ENCODE measurements around the gene RFESD.

Gene RFESD

DNA sequence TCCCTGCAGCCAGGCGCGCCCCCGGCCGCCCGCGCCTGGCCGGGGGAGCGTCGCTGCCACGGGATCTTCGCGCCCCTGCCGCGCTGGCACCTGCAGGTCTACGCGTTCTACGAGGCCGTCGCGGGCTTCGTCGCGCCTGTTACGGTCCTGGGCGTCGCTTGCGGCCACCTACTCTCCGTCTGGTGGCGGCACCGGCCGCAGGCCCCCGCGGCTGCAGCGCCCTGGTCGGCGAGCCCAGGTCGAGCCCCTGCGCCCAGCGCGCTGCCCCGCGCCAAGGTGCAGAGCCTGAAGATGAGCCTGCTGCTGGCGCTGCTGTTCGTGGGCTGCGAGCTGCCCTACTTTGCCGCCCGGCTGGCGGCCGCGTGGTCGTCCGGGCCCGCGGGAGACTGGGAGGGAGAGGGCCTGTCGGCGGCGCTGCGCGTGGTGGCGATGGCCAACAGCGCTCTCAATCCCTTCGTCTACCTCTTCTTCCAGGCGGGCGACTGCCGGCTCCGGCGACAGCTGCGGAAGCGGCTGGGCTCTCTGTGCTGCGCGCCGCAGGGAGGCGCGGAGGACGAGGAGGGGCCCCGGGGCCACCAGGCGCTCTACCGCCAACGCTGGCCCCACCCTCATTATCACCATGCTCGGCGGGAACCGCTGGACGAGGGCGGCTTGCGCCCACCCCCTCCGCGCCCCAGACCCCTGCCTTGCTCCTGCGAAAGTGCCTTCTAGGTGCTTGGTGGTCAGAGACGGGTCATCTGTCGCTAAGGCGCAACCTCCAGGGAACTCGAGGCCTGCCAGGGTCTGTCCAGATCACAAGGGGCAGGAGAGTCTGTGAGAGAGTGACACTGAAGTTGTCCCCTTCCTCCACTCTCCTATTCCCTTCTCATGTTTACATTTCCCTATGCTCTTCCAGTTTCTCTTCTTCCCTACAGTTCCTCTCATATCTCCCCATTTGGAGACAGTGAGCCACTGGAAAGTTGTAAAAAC is 25.4 kb upstream of the RFESD start:
- DNase-seq (ENCODE audit: low spot score) = peak; percentile 71
- TF ChIP-seq, protein P1, sequence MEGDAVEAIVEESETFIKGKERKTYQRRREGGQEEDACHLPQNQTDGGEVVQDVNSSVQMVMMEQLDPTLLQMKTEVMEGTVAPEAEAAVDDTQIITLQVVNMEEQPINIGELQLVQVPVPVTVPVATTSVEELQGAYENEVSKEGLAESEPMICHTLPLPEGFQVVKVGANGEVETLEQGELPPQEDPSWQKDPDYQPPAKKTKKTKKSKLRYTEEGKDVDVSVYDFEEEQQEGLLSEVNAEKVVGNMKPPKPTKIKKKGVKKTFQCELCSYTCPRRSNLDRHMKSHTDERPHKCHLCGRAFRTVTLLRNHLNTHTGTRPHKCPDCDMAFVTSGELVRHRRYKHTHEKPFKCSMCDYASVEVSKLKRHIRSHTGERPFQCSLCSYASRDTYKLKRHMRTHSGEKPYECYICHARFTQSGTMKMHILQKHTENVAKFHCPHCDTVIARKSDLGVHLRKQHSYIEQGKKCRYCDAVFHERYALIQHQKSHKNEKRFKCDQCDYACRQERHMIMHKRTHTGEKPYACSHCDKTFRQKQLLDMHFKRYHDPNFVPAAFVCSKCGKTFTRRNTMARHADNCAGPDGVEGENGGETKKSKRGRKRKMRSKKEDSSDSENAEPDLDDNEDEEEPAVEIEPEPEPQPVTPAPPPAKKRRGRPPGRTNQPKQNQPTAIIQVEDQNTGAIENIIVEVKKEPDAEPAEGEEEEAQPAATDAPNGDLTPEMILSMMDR (IDR thresholded peaks at IDR 0.05; ENCODE audit: extremely low read depth, missing control alignments) = no peak

DNA sequence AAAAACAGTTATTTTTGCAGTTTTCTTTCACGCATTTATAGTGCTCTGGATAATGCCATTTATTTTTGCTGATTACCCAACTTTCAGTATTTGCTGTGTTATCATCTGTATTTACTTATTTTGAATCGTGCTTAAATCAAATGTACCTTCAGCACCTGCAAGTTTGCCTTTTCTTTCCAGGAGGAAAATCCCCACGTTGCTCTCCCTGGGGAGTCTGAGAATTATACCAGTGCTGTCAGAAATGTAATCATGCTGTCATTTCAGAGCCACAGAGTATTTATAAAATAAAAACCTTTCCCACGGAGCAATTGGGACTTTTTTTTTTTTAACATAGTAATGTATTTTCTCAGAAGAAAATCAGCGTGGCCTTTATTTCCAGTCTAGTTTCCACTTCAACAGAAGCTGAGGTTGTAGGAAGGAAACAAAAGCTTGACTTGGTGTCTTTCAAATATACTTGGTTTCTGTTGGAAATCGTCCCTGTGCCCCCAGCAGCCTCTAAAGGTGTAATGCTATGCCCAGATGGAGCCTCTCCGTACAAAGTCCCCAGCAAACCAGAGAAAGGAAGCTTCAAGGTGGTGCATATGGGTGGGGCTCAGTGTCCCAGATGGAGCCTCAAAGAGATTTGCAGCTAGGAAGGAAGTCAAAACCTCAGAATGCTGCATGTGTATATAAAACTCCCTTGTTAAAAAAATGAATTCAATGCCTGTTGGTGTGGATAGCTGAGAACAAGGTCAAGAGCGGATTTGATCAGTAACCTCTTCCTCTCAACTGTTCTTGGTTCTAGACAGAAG is 24.5 kb upstream of the RFESD start:
- DNase-seq (ENCODE audit: low spot score) = no peak
- TF ChIP-seq, protein P1 (IDR thresholded peaks at IDR 0.05; ENCODE audit: extremely low read depth, missing control alignments) = no peak

DNA sequence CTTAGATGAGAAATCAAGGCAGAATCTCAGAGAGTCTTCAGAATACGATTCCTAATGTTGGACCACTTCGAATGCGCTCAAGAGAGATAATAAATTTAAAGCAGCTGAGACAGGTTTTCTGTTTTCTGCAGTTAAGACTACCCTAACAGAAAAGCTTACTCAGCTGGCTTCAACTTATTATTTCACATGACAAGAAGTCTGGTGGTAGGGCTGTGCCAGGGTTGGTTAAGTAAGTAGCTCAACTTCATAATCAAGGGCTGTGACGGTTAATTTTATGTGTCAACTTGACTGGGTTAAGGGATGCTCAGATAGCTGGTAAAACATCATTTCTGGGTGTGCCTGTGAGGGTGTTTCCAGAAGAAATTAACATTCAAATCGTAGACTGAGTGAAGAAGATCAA is 22.9 kb upstream of the RFESD start:
- TF ChIP-seq, protein P1 (IDR thresholded peaks at IDR 0.05; ENCODE audit: extremely low read depth, missing control alignments) = no peak
- no peak for DNase-seq (ENCODE audit: low spot score)

DNA sequence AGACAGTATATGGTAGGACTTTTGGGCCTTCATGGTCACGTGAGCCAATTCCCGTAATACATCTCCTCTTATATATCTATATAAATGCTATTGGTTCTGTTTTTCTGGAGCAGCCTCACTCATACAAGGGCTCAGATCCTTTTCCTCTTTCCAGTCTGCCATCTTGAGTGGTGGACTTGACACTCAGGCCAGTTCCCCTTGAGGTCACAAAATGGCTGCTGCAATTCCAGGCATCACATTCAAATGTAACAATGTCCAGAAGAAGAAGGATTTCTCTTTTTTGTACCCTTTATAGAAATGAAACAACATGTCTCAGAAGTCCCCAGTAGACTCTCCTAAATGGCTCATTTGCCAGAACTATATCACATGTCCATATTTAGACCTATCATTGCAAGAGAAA is 22.2 kb upstream of the RFESD start:
- TF ChIP-seq, protein P1 (IDR thresholded peaks at IDR 0.05; ENCODE audit: extremely low read depth, missing control alignments) = no peak

DNA sequence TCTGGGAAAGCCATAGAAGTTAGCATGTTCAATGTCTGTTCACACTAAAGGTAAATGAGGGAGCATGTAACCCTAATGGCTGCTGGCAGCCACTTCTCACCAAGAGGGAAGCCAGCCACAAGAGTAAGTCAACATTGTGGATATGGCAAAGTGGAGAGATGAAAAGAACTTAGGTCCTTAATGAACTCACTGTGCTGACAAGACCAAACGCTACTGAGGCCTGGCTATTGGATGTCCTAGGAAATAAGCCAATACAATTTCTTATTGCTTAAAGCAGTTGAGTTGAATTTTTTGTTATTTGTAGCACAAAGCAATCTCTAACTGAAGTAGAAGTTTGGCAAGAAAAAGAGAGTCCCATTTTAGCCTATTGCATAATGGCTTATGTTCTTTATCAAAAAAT is 19.9 kb upstream of the RFESD start:
- no peak for DNase-seq (ENCODE audit: low spot score)
- TF ChIP-seq, protein P1 (IDR thresholded peaks at IDR 0.05; ENCODE audit: extremely low read depth, missing control alignments) = no peak

More for the DNA sequence above, 22.2 kb upstream of the RFESD start:
- no peak for DNase-seq (ENCODE audit: low spot score)

DNA sequence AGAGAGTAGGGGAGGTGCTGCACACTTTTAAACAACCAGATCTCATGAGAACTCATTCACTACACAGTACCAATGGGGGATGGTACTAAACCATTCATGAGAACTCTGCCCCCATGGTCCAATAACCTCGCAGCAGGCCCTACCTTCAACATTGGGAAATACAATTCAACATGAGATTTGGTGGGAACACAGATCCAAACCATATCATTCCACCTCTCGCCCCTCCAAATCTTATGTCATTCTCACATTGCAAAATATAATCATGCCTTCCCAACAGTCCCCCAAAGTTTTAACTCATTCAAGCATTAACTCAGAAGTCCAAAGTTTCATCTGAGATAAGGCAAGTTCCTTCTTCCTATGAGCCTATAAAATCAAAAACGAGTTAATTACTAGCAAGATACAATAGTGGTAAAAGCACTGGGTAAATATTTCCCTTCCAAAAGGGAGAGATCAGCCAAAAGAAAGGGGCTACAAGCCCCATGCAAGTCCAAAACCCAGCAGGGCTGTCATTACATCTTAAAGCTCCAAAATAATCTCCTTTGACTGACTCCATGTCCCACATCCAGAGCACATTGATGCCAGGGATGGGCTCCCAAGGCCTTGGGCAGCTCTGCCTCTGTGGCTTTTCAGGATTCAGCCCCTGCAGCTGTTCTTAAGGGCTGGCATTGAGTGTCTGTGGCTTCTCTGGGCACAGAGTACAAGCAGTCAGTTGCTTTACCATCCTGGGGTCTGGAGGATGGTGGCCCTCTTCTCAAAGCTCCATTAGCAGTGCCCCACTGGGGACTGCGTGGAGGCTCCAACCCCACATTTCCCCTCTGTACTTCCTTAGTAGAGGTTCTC is 18.4 kb upstream of the RFESD start:
- TF ChIP-seq, protein P1 (IDR thresholded peaks at IDR 0.05; ENCODE audit: extremely low read depth, missing control alignments) = no peak
- no peak for DNase-seq (ENCODE audit: low spot score)
